Thyroid gland (tissue), 4 donors: Measurements from ENCODE around the gene PWP1.

Experiments used
- CTCF ChIP-seq, 6 experiments: fragments of 200-600 bp in 3 of 6; fragments of 450-650 bp in 3 of 6; sonication (generic) in 3 of 6; IDR thresholded peaks; one replicate each; pipeline ENCODE4 v1.5.1; 2016 to 2019; ENCODE audit warnings: antibody characterized with exemption in 6 of 6, mild to moderate bottlenecking in 2 of 6, inconsistent platforms in 1 of 6, moderate library complexity in 1 of 6
- POLR2A ChIP-seq, 2 donors: fragments of 450-650 bp; IDR thresholded peaks; one replicate each; pipeline ENCODE4 v1.6.1; 2017; ENCODE audit warnings: antibody characterized with exemption in 2 of 2, mild to moderate bottlenecking in 2 of 2, moderate library complexity in 1 of 2

GRCh38 chr12:107734139-107734538 lies 48.5 kb downstream of the PWP1 start:
- TF ChIP-seq CTCF (IDR thresholded peaks at IDR 0.05) (no peak), POLR2A (IDR thresholded peaks at IDR 0.05) (no peak)
